Measurements from ENCODE around the gene P2RX4. TPM values are rescaled to one million over a fixed set of nuclear protein-coding genes. Genes with fewer than 3 reads are reported as not detected.
A peak's percentile ranks its signal among the peaks of the same experiment; 100 is the strongest.

P2RX4 gene
- total and polyA plus RNA-seq, 9 of the 15 experiments (the other 6 are each of a cell fraction or from before 2014, with no cell fraction given) = 6.6 to 21.5 (median 11.7) TPM

DNA sequence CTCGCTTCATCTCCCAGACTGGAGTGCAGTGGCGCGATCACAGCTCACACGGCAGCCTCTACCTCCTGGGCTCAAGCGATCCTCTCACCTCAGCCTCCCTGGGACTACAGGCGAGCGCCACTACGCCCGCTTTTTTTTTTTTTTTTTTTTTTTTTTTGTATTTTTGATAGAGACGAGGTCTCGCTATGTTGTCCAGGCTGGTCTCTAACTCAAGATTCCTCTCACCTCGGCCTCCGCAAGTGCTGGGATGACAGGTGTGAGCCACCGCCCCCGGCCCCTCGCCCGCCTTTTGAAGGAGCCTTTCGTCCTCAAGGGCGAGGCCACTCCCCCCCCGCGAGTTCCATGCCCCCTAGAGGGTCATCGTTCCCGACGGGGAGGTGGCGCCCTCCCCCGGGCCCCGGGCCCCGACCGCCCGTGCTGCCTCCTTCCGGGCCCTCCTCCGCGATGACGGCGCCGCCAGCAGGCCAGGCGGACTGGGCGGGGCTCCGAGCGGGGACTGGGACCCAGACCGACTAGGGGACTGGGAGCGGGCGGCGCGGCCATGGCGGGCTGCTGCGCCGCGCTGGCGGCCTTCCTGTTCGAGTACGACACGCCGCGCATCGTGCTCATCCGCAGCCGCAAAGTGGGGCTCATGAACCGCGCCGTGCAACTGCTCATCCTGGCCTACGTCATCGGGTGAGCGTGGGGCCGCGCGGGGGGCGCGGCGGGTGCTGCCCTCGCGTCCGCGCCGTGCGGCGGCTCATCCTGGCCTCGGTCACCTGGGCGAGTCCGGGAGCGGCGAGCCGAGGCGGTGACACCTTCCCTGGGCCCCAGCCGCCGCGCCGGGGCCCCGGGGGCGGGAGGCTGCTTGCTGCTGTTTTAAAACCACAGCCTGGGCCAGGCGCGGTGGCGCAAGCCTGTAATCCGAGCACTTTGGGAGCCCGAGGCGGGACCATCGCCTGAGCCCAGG, at the start of gene P2RX4 (continued):
- TF ChIP-seq GATAD2B (IDR thresholded peaks at IDR 0.05; ENCODE audit: borderline replicate concordance) (peak; percentile 83), RNF2 (IDR thresholded peaks at IDR 0.05) (no peak), ESRRA (IDR thresholded peaks at IDR 0.05; ENCODE audit: borderline replicate concordance, low read depth) (peak; percentile 86), TAF7 (tag; IDR thresholded peaks at IDR 0.05) (no peak), ZNF766 (CRISPR knock-in tag; conservative IDR thresholded peaks at IDR 0.05) (peak; percentile 79; the same call in 1 of the 2 replicates), WHSC1 (IDR thresholded peaks at IDR 0.05; ENCODE audit: low read length) (no peak), KLF6 (CRISPR knock-in tag; IDR thresholded peaks at IDR 0.05; ENCODE audit: borderline replicate concordance) (no peak; the same call in 1 of the 2 replicates), HMG20A (CRISPR knock-in tag; conservative IDR thresholded peaks at IDR 0.05) (no peak), KDM2B (CRISPR knock-in tag; IDR thresholded peaks at IDR 0.05) (no peak), SLC30A9 (CRISPR knock-in tag; IDR thresholded peaks at IDR 0.05) (no peak)
- TF ChIP-seq, protein P1, sequence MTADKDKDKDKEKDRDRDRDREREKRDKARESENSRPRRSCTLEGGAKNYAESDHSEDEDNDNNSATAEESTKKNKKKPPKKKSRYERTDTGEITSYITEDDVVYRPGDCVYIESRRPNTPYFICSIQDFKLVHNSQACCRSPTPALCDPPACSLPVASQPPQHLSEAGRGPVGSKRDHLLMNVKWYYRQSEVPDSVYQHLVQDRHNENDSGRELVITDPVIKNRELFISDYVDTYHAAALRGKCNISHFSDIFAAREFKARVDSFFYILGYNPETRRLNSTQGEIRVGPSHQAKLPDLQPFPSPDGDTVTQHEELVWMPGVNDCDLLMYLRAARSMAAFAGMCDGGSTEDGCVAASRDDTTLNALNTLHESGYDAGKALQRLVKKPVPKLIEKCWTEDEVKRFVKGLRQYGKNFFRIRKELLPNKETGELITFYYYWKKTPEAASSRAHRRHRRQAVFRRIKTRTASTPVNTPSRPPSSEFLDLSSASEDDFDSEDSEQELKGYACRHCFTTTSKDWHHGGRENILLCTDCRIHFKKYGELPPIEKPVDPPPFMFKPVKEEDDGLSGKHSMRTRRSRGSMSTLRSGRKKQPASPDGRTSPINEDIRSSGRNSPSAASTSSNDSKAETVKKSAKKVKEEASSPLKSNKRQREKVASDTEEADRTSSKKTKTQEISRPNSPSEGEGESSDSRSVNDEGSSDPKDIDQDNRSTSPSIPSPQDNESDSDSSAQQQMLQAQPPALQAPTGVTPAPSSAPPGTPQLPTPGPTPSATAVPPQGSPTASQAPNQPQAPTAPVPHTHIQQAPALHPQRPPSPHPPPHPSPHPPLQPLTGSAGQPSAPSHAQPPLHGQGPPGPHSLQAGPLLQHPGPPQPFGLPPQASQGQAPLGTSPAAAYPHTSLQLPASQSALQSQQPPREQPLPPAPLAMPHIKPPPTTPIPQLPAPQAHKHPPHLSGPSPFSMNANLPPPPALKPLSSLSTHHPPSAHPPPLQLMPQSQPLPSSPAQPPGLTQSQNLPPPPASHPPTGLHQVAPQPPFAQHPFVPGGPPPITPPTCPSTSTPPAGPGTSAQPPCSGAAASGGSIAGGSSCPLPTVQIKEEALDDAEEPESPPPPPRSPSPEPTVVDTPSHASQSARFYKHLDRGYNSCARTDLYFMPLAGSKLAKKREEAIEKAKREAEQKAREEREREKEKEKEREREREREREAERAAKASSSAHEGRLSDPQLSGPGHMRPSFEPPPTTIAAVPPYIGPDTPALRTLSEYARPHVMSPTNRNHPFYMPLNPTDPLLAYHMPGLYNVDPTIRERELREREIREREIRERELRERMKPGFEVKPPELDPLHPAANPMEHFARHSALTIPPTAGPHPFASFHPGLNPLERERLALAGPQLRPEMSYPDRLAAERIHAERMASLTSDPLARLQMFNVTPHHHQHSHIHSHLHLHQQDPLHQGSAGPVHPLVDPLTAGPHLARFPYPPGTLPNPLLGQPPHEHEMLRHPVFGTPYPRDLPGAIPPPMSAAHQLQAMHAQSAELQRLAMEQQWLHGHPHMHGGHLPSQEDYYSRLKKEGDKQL (CRISPR knock-in tag; IDR thresholded peaks at IDR 0.05; ENCODE audit: borderline replicate concordance) = no peak
- TF ChIP-seq, protein P2, sequence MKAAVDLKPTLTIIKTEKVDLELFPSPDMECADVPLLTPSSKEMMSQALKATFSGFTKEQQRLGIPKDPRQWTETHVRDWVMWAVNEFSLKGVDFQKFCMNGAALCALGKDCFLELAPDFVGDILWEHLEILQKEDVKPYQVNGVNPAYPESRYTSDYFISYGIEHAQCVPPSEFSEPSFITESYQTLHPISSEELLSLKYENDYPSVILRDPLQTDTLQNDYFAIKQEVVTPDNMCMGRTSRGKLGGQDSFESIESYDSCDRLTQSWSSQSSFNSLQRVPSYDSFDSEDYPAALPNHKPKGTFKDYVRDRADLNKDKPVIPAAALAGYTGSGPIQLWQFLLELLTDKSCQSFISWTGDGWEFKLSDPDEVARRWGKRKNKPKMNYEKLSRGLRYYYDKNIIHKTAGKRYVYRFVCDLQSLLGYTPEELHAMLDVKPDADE (conservative IDR thresholded peaks at IDR 0.05; ENCODE audit: control insufficient read depth, low read depth, low read length) = peak; percentile 40; the same call in 1 of the 2 replicates
- TF ChIP-seq, protein P3, sequence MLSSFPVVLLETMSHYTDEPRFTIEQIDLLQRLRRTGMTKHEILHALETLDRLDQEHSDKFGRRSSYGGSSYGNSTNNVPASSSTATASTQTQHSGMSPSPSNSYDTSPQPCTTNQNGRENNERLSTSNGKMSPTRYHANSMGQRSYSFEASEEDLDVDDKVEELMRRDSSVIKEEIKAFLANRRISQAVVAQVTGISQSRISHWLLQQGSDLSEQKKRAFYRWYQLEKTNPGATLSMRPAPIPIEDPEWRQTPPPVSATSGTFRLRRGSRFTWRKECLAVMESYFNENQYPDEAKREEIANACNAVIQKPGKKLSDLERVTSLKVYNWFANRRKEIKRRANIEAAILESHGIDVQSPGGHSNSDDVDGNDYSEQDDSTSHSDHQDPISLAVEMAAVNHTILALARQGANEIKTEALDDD (IDR thresholded peaks at IDR 0.05) = no peak
- TF ChIP-seq, protein P4, sequence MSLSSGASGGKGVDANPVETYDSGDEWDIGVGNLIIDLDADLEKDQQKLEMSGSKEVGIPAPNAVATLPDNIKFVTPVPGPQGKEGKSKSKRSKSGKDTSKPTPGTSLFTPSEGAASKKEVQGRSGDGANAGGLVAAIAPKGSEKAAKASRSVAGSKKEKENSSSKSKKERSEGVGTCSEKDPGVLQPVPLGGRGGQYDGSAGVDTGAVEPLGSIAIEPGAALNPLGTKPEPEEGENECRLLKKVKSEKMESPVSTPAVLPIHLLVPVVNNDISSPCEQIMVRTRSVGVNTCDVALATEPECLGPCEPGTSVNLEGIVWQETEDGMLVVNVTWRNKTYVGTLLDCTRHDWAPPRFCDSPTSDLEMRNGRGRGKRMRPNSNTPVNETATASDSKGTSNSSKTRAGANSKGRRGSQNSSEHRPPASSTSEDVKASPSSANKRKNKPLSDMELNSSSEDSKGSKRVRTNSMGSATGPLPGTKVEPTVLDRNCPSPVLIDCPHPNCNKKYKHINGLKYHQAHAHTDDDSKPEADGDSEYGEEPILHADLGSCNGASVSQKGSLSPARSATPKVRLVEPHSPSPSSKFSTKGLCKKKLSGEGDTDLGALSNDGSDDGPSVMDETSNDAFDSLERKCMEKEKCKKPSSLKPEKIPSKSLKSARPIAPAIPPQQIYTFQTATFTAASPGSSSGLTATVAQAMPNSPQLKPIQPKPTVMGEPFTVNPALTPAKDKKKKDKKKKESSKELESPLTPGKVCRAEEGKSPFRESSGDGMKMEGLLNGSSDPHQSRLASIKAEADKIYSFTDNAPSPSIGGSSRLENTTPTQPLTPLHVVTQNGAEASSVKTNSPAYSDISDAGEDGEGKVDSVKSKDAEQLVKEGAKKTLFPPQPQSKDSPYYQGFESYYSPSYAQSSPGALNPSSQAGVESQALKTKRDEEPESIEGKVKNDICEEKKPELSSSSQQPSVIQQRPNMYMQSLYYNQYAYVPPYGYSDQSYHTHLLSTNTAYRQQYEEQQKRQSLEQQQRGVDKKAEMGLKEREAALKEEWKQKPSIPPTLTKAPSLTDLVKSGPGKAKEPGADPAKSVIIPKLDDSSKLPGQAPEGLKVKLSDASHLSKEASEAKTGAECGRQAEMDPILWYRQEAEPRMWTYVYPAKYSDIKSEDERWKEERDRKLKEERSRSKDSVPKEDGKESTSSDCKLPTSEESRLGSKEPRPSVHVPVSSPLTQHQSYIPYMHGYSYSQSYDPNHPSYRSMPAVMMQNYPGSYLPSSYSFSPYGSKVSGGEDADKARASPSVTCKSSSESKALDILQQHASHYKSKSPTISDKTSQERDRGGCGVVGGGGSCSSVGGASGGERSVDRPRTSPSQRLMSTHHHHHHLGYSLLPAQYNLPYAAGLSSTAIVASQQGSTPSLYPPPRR (CRISPR knock-in tag; IDR thresholded peaks at IDR 0.05; ENCODE audit: borderline replicate concordance) = peak; percentile 42; the same call in 1 of the 2 replicates
